Measurements from ENCODE around the gene AFF4. TPM values are rescaled to one million over a fixed set of nuclear protein-coding genes. Genes with fewer than 3 reads are reported as not detected.

Gene AFF4
- total and polyA plus RNA-seq, 9 of the 15 experiments (the other 6 are each of a cell fraction or from before 2014, with no cell fraction given): 1.7 to 25.8 (median 17.9) TPM

- no peak for TF ChIP-seq CREB3L1 (IDR thresholded peaks at IDR 0.05; ENCODE audit: borderline replicate concordance, low read depth)
- TF ChIP-seq EZH2 (IDR thresholded peaks at IDR 0.05; ENCODE audit: borderline replicate concordance, low read depth, low read length): no peak
- no peak for TF ChIP-seq NFE2 (IDR thresholded peaks at IDR 0.05; ENCODE audit: low read depth)
- TF ChIP-seq ATF3 (IDR thresholded peaks at IDR 0.05): peak; percentile 96
- no peak for TF ChIP-seq ATF3 (CRISPR knock-in tag; conservative IDR thresholded peaks at IDR 0.05)
- 0 out of 2 replicates have a peak, but pooled peaks have one; percentile 8 for TF ChIP-seq ETV1 (tag; conservative IDR thresholded peaks at IDR 0.05; ENCODE audit: low read depth)
Measured at GRCh38 chr5:132849347-132849746, 114.1 kb downstream of the AFF4 start (continued).

GRCh38 chr5:132848270-132848669 is 115.2 kb downstream of the AFF4 start:
- Histone ChIP-seq H3K36me3 (ENCODE audit: control insufficient read depth, insufficient read depth, low read length) (no peaks in the 10 kb centered on the region), H3K4me1 (replicated peaks in 1 of 2; ENCODE audit: control insufficient read depth in 2 of 2, insufficient read depth in 2 of 2, low read length in 2 of 2) (peaks cover 0 to 14% of the 10 kb centered on the region in 2 experiments; a peak in 3 of 5 replicates), H2AFZ (ENCODE audit: low read depth, low read length) (0 out of 2 replicates have a peak overlapping the region, but pooled peaks have one; percentile 14), H3K9me1 (ENCODE audit: control insufficient read depth, insufficient read depth, low read length) (no peaks in the 10 kb centered on the region), H3K79me2 (ENCODE audit: control insufficient read depth, insufficient read depth, low read length) (no peaks in the 10 kb centered on the region), H3K27ac (ENCODE audit: extremely low read depth, low read depth, low read length) (no peak overlapping the region), H3K4me2 (ENCODE audit: insufficient read depth, low read length) (no peak overlapping the region), H3K9ac (ENCODE audit: insufficient read depth in 1 of 2, low read depth in 2 of 2, low read length in 2 of 2) (no peak overlapping the region), H3K27me3 (ENCODE audit: control insufficient read depth in 2 of 2, insufficient read depth in 2 of 2, low read length in 2 of 2) (no peaks in the 10 kb centered on the region), H4K20me1 (replicated peaks; ENCODE audit: control insufficient read depth, insufficient read depth, low read length) (no peaks in the 10 kb centered on the region), H3K4me3 (no peak overlapping the region), H3K9me3 (replicated peaks; ENCODE audit: control insufficient read depth, insufficient read depth, low read depth, low read length) (no peaks in the 10 kb centered on the region)
- DNase-seq (ENCODE audit: extremely low read depth in 1 of 4, low spot score in 3 of 4): no peak
- no peak for FAIRE-seq
- 67% methylated on average over 8 of the region's 8 CpGs for WGBS (ENCODE audit: insufficient coverage, low coverage, missing lambda C conversion rate)
- intact Hi-C loops (cut with micrococcal nuclease): no loop called here
- ATAC-seq: no peak
- in situ Hi-C loops (cut with MboI): no loop called here
- ChIA-PET POLR2A (interaction anchor here (0.8 to 3.1 kb wide), 7 partner anchors 10 to 343 kb away, joined by 3 to 25 read pairs (median 9); partner anchors contain the start of genes GDF9 and UQCRQ), CTCF (ENCODE audit: low intra/inter-chr PET ratio) (no interaction called here)
- BruUV-seq (replicated peaks): no TSS peak
- TF ChIP-seq ETV5 (CRISPR knock-in tag; IDR thresholded peaks at IDR 0.05; ENCODE audit: low read depth) (no peak), AFF4 (CRISPR knock-in tag; IDR thresholded peaks at IDR 0.05) (no peak), MAX (CRISPR knock-in tag; IDR thresholded peaks at IDR 0.05) (no peak), CBFA2T3 (IDR thresholded peaks at IDR 0.05) (no peak), ARID1B (IDR thresholded peaks at IDR 0.05) (no peak), ATF2 (CRISPR knock-in tag; IDR thresholded peaks at IDR 0.05) (no peak), BCOR (IDR thresholded peaks at IDR 0.05) (no peak)

Data from K562 (cell line).